ENCODE results near the gene WNT7A. TPM values are rescaled to one million over a fixed set of nuclear protein-coding genes. Genes with fewer than 3 reads are reported as not detected.

WNT7A gene
- polyA plus RNA-seq, 1 of the 3 experiments (the other 2 are of a cell fraction): not detected

DNA sequence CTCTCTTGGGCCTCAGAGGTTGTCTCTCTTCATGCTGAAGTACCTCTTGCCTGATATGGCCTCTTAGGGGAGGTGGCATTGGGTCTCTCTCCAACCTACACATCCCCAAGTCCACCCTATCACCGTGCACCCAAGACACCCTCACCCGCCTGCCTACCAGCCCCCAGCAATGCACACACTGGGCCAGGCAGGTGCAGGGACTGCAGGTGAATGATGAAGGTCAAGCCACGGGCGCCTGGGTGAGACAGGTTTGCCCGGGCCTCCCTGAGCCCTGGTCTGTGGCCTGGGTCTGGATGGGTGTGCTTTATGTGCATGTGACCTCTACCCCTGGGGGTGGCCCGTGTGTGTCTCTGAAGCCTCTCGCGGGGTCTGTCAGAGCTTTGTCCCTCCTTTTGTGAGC, 68.3 kb downstream of the WNT7A start:
- Histone ChIP-seq H3K36me3 (replicated peaks in 1 of 2; ENCODE audit: control insufficient read depth in 1 of 2, insufficient read depth in 2 of 2, low read length in 1 of 2) (no peaks in the 10 kb centered on the region), H3K27ac (ENCODE audit: low read depth in 2 of 2, low read length in 1 of 2) (no peak overlapping the region), H3K4me1 (ENCODE audit: control insufficient read depth in 1 of 2, insufficient read depth in 2 of 2, low read depth in 1 of 2, low read length in 1 of 2) (no peaks in the 10 kb centered on the region; a peak in 1 of 4 replicates), H4K20me1 (ENCODE audit: insufficient read depth) (no peaks in the 10 kb centered on the region), H3F3A (replicated peaks; ENCODE audit: insufficient read depth) (no peaks in the 10 kb centered on the region), H3K9me2 (no peaks in the 10 kb centered on the region), H3K4me2 (no peak overlapping the region), H2AFZ (ENCODE audit: low read depth) (no peak overlapping the region), H3K4me3 (ENCODE audit: low read depth in 2 of 2, low read length in 1 of 2) (no peak overlapping the region), H3K79me2 (ENCODE audit: insufficient read depth) (no peaks in the 10 kb centered on the region), H3K27me3 (ENCODE audit: insufficient read depth) (no peaks in the 10 kb centered on the region), H3K9me3 (no peaks in the 10 kb centered on the region), H3K9ac (no peak overlapping the region)
- WGBS (ENCODE audit: low lambda C conversion rate): 25% methylated on average over 3 of the region's 8 CpGs
- ChIA-PET CTCF (interaction anchor here (1.3 to 1.4 kb wide), 2 partner anchors 17 to 69 kb away, joined by 3 to 7 read pairs; no protein-coding TSS in a partner anchor), POLR2A (no interaction called here)
- no peak for DNase-seq
- TF ChIP-seq, protein P1, sequence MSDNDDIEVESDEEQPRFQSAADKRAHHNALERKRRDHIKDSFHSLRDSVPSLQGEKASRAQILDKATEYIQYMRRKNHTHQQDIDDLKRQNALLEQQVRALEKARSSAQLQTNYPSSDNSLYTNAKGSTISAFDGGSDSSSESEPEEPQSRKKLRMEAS (IDR thresholded peaks at IDR 0.05; ENCODE audit: low read depth): no peak
- TF ChIP-seq RFX5 (IDR thresholded peaks at IDR 0.05; ENCODE audit: low read length) (no peak), PBX3 (IDR thresholded peaks at IDR 0.05) (no peak), MEF2A (IDR thresholded peaks at IDR 0.05; ENCODE audit: borderline replicate concordance, low read depth) (no peak), NRF1 (IDR thresholded peaks at IDR 0.05; ENCODE audit: low read depth, low read length) (no peak), TEAD4 (IDR thresholded peaks at IDR 0.05; ENCODE audit: borderline replicate concordance, insufficient read depth) (no peak), JUND (IDR thresholded peaks at IDR 0.05) (no peak), EP300 (IDR thresholded peaks at IDR 0.05; ENCODE audit: borderline replicate concordance in 1 of 2, low read depth in 1 of 2, low read length in 1 of 2) (no peak), REST (IDR thresholded peaks at IDR 0.05; ENCODE audit: low read depth, low read length) (no peak), NFIC (IDR thresholded peaks at IDR 0.05; ENCODE audit: borderline replicate concordance) (no peak), EZH2phosphoT487 (IDR thresholded peaks at IDR 0.05; ENCODE audit: borderline replicate concordance, low read depth) (no peak), SIN3A (IDR thresholded peaks at IDR 0.05; ENCODE audit: borderline replicate concordance, low read depth, low read length) (no peak), GATA2 (CRISPR knock-in tag; IDR thresholded peaks at IDR 0.05) (no peak), TAF1 (IDR thresholded peaks at IDR 0.05; ENCODE audit: borderline replicate concordance, low read depth, low read length) (no peak), USF2 (IDR thresholded peaks at IDR 0.05; ENCODE audit: borderline replicate concordance, low read depth, low read length) (no peak)
- TF ChIP-seq, protein P2, sequence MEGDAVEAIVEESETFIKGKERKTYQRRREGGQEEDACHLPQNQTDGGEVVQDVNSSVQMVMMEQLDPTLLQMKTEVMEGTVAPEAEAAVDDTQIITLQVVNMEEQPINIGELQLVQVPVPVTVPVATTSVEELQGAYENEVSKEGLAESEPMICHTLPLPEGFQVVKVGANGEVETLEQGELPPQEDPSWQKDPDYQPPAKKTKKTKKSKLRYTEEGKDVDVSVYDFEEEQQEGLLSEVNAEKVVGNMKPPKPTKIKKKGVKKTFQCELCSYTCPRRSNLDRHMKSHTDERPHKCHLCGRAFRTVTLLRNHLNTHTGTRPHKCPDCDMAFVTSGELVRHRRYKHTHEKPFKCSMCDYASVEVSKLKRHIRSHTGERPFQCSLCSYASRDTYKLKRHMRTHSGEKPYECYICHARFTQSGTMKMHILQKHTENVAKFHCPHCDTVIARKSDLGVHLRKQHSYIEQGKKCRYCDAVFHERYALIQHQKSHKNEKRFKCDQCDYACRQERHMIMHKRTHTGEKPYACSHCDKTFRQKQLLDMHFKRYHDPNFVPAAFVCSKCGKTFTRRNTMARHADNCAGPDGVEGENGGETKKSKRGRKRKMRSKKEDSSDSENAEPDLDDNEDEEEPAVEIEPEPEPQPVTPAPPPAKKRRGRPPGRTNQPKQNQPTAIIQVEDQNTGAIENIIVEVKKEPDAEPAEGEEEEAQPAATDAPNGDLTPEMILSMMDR (IDR thresholded peaks at IDR 0.05): no peak

All from SK-N-SH (cell line).